Transverse colon (tissue), 4 donors: ENCODE results near the gene ASXL2.

Experiments
- CTCF ChIP-seq, 5 experiments: fragments of 200-600 bp in 3 of 5; fragments of 450-650 bp in 2 of 5; sonication (generic) in 3 of 5; IDR thresholded peaks; 1 replicate in 2 of 5; 2 replicates in 3 of 5; pipeline ENCODE4 v1.5.1; 2016 to 2017; ENCODE audit warnings: antibody characterized with exemption in 5 of 5, inconsistent platforms in 3 of 5, mild to moderate bottlenecking in 2 of 5, moderate library complexity in 1 of 5
- POLR2AphosphoS5 ChIP-seq, 3 donors: sonication (generic); formaldehyde crosslinking; IDR thresholded peaks; one replicate each; pipeline ENCODE4 v1.6.1; 2016; ENCODE audit warnings: antibody characterized with exemption in 3 of 3

- TF ChIP-seq POLR2AphosphoS5 (IDR thresholded peaks at IDR 0.05), result no peak
- no peak for TF ChIP-seq CTCF (IDR thresholded peaks at IDR 0.05)
These were observed 34.8 kb upstream of the ASXL2 start for GRCh38 chr2:25912851-25913695.
